Measurements from ENCODE around the gene ATP1B2. TPM values are rescaled to one million over a fixed set of nuclear protein-coding genes. Genes with fewer than 3 reads are reported as not detected.

Gene ATP1B2
- total RNA-seq, 1 experiment from 2014 or later: not detected

DNA sequence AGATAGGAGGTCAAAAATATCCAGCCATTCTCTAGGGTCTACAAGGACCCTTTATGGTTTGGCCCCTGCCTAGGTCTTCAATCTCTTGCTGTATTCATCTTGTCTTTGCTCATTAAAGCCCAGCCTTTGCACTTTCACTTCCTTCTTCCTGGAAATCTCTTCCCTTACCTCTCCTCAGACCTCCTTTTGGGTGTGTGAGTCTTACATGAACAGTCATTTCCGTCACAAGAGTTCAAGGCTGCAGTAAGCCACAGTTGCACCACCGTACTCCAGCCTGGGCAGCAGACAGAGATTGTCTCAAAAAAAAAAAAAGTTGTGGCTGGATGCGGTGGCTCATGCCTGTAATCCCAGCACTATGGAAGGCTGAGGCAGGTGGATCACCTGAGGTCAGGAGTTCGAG is 6.0 kb upstream of the ATP1B2 start:
- BruUV-seq (replicated peaks): no TSS peak
- Histone ChIP-seq H3K79me2 (ENCODE audit: insufficient read depth, low read length) (no peaks in the 10 kb centered on the region), H4K20me1 (ENCODE audit: insufficient read depth) (no peaks in the 10 kb centered on the region), H3K9ac (ENCODE audit: low read length) (no peak overlapping the region), H3K4me2 (ENCODE audit: low read length) (no peak overlapping the region), H3K4me1 (ENCODE audit: control insufficient read depth in 1 of 2, insufficient read depth in 2 of 2, low read length in 2 of 2) (no peaks in the 10 kb centered on the region), H3K36me3 (ENCODE audit: control insufficient read depth in 1 of 2, insufficient read depth in 2 of 2, low read length in 2 of 2) (no peaks in the 10 kb centered on the region), H3K4me3 (replicated peaks in 1 of 2; ENCODE audit: low read depth in 1 of 2, low read length in 2 of 2) (no peak overlapping the region), H3K9me3 (ENCODE audit: control insufficient read depth in 1 of 2, insufficient read depth in 1 of 2, low read depth in 1 of 2, low read length in 2 of 2) (no peaks in the 10 kb centered on the region), H3K27me3 (ENCODE audit: insufficient read depth, low read length) (no peaks in the 10 kb centered on the region), H3K27ac (ENCODE audit: low read depth, low read length) (no peak overlapping the region), H3K9me2 (ENCODE audit: insufficient read depth) (no peaks in the 10 kb centered on the region), H2AFZ (ENCODE audit: low read depth, low read length, poor library complexity, severe bottlenecking) (no peak overlapping the region)
- intact Hi-C loops (cut with micrococcal nuclease): no loop called here
- POLR2A ChIA-PET: no interaction called here
- ATAC-seq (no peak), DNase-seq (ENCODE audit: low read depth, low spot score) (no peak)
- RAD21 ChIA-PET (ENCODE audit: low non-redundant PET in 1 of 2, low total read pairs in 2 of 2, uncharacterized antibody in 2 of 2, unreplicated experiment in 2 of 2): no interaction called here
- TF ChIP-seq EZH2 (IDR thresholded peaks at IDR 0.05): no peak
- no peak for TF ChIP-seq CBX3 (IDR thresholded peaks at IDR 0.05; ENCODE audit: low read depth)
- TF ChIP-seq JUND (IDR thresholded peaks at IDR 0.05): no peak
- no peak for TF ChIP-seq TCF7L2 (IDR thresholded peaks at IDR 0.05; ENCODE audit: borderline replicate concordance, extremely low read depth, insufficient read depth, insufficient read length)
- TF ChIP-seq POLR2A (IDR thresholded peaks at IDR 0.05; ENCODE audit: borderline replicate concordance, extremely low read depth, insufficient read depth, insufficient read length): no peak
- TF ChIP-seq ELF1 (IDR thresholded peaks at IDR 0.05; ENCODE audit: borderline replicate concordance, low read depth): no peak
- TF ChIP-seq ZFX (IDR thresholded peaks at IDR 0.05): no peak
- no peak for TF ChIP-seq POLR2AphosphoS5 (IDR thresholded peaks at IDR 0.05; ENCODE audit: low read depth, low read length)
- no peak for TF ChIP-seq CEBPB (IDR thresholded peaks at IDR 0.05; ENCODE audit: low read depth)
- no peak for TF ChIP-seq EGR1 (IDR thresholded peaks at IDR 0.05; ENCODE audit: low read depth)
- no peak for TF ChIP-seq RAD21 (IDR thresholded peaks at IDR 0.05; ENCODE audit: low read depth)
- no peak for TF ChIP-seq FOSL1 (IDR thresholded peaks at IDR 0.05; ENCODE audit: low read depth)
- TF ChIP-seq SRF (IDR thresholded peaks at IDR 0.05; ENCODE audit: low read depth): no peak
- TF ChIP-seq, protein P1, sequence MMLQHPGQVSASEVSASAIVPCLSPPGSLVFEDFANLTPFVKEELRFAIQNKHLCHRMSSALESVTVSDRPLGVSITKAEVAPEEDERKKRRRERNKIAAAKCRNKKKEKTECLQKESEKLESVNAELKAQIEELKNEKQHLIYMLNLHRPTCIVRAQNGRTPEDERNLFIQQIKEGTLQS (IDR thresholded peaks at IDR 0.05): no peak
- TF ChIP-seq CTCF (IDR thresholded peaks at IDR 0.05 in 2 of 3, conservative IDR thresholded peaks at IDR 0.05 in 1 of 3; ENCODE audit: borderline replicate concordance in 1 of 3, insufficient read depth in 1 of 3, low read depth in 2 of 3, low read length in 2 of 3): no peak
- TF ChIP-seq SIN3A (IDR thresholded peaks at IDR 0.05; ENCODE audit: low read depth): no peak
- no peak for TF ChIP-seq ZNF274 (IDR thresholded peaks at IDR 0.05; ENCODE audit: low read depth, low read length)
- TF ChIP-seq EZH2phosphoT487 (IDR thresholded peaks at IDR 0.05; ENCODE audit: borderline replicate concordance): no peak
- no peak for TF ChIP-seq YY1 (IDR thresholded peaks at IDR 0.05; ENCODE audit: extremely low read depth, insufficient replicate concordance, low read depth, low read length)
- TF ChIP-seq, protein P2, sequence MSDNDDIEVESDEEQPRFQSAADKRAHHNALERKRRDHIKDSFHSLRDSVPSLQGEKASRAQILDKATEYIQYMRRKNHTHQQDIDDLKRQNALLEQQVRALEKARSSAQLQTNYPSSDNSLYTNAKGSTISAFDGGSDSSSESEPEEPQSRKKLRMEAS (IDR thresholded peaks at IDR 0.05): no peak
- CTCF ChIA-PET: no interaction called here

Data from HCT116 (cell line).